Smooth muscle cell (in vitro differentiated cells): ENCODE results near the gene CECR2. TPM values are rescaled to one million over a fixed set of nuclear protein-coding genes. Genes with fewer than 3 reads are reported as not detected.

Source experiments
- DNase-seq: peaks from one replicate; lab custom pipeline; 2025; ENCODE audit not compliant: unreplicated experiment; lab: John Stamatoyannopoulos, UW
- H2AFZ ChIP-seq: fragments of 200-600 bp; sonication (generic); 2 replicates; pipeline ENCODE4 v1.6.0; 2016; ENCODE audit warnings: antibody characterized with exemption, low read depth, mild to moderate bottlenecking
- H3F3A ChIP-seq: fragments of 200-600 bp; sonication (generic); 2 replicates; pipeline ENCODE4 v1.6.0; 2017; ENCODE audit warnings: antibody characterized with exemption, low read depth
- H3K27ac ChIP-seq: fragments of 200-600 bp; sonication (generic); 2 replicates; pipeline ENCODE4 v1.5.1; 2016; ENCODE audit warnings: low read depth, mild to moderate bottlenecking
- H3K27me3 ChIP-seq: fragments of 200-600 bp; sonication (generic); 2 replicates; pipeline ENCODE4 v1.6.1; 2016; ENCODE audit warnings: low read depth, mild to moderate bottlenecking
- H3K36me3 ChIP-seq: fragments of 200-600 bp; sonication (generic); 2 replicates; pipeline ENCODE4 v1.5.1; 2016; ENCODE audit warnings: low read depth
- H3K4me1 ChIP-seq: fragments of 200-600 bp; sonication (generic); 2 replicates; pipeline ENCODE4 v1.5.1; 2016; ENCODE audit warnings: low read depth
- H3K4me2 ChIP-seq: fragments of 200-600 bp; sonication (generic); 2 replicates; pipeline ENCODE4 v1.6.0; 2016; ENCODE audit warnings: mild to moderate bottlenecking
- H3K4me3 ChIP-seq: fragments of 200-600 bp; sonication (generic); 2 replicates; pipeline ENCODE4 v1.5.1; 2016; ENCODE audit warnings: mild to moderate bottlenecking
- H3K79me2 ChIP-seq: fragments of 200-600 bp; sonication (generic); 2 replicates; pipeline ENCODE4 v1.6.0; 2016; ENCODE audit warnings: low read depth, mild to moderate bottlenecking
- H3K9ac ChIP-seq: fragments of 200-600 bp; sonication (generic); 2 replicates; pipeline ENCODE4 v1.6.0; 2016; ENCODE audit warnings: low read depth
- H3K9me3 ChIP-seq: fragments of 200-600 bp; sonication (generic); replicated peaks from 2 replicates; pipeline ENCODE4 v1.5.1; 2016; ENCODE audit warnings: low read depth
- H4K20me1 ChIP-seq: fragments of 200-600 bp; sonication (generic); 2 replicates; pipeline ENCODE4 v1.6.0; 2016; ENCODE audit warnings: low read depth
- WGBS: methylation state at CpG from one replicate; pipeline ENCODE4 v1.1.7; 2016; ENCODE audit warnings: low lambda C conversion rate; 5-methylcytosine and 5-hydroxymethylcytosine counted together
- polyA plus RNA-seq: library from polyadenylated mRNA; unstranded; fragments of >200 nt; fragmentation: Nextera tagmentation; extraction: Ambion mirVana; gene quantifications from 2 replicates; pipeline ENCODE4 v1.2.1, GENCODE V29; 2016
- total RNA-seq: library from RNA; depleted of rRNA; stranded (reverse); fragments of >200 nt; gene quantifications from 2 replicates; pipeline ENCODE4 v1.2.3, GENCODE V29; 2014
- TF ChIP-seq, protein P1 (sequence below): fragments of 200-600 bp; sonication (generic); IDR thresholded peaks from 2 replicates; pipeline ENCODE4 v1.5.1; 2017; ENCODE audit warnings: borderline replicate concordance, mild to moderate bottlenecking, antibody characterized with exemption; ENCODE audit not compliant: insufficient read depth, poor library complexity, severe bottlenecking

Gene CECR2
- total and polyA plus RNA-seq, 2 experiments from 2014 or later: 1.4 to 2.8 TPM

DNA sequence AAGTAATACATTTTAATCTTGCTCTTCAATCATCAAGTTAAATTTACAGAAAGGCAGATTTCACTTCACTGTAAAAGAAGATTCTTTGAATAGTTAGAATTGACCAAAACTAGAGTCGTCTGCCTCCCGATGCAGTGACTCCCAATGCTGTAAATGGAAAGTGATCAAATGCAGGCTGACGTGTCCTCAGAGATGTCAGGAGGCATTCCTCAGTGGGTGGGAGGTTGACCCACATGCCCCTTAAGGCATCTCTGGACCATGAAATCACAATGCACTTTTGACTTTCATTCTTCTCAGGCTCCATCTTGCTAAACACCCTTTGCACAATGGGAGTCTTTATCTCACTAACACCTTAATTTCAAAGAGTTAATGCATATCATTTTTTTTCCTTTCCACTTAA, 19.0 kb upstream of the CECR2 start:
- H3K4me1 ChIP-seq: no peaks in the 10 kb centered on the region
- WGBS: 63% methylated on average over 3 of the region's 3 CpGs
- H3K36me3 ChIP-seq: no peaks in the 10 kb centered on the region

DNA sequence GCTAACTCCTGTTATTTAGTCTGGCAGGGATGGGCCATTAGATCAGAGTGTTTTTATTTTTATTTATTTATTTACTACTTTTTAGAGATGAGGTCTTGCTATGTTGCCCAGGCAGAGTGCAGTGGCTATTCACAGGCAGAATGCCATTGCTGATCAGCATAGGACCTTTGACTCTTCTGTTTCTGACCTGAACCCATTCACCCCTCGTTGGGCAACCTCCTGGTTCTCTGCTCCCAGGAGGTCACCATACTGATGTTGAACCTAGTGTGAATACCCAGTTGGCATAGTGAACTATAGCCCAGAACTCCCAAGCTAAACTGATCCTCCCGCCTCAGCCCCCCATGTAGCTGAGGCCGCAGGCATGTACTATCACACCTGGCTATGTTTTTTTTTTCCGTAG, 16.5 kb upstream of the CECR2 start:
- WGBS: 96% methylated on average over 4 of the region's 4 CpGs
- Histone ChIP-seq H3K4me1 (no peaks in the 10 kb centered on the region), H3K9me3 (no peaks in the 10 kb centered on the region), H3K27ac (no peak overlapping the region), H3K4me3 (no peak overlapping the region), H3K36me3 (no peaks in the 10 kb centered on the region), H3K9ac (no peak overlapping the region), H3F3A (no peaks in the 10 kb centered on the region), H2AFZ (no peak overlapping the region), H3K27me3 (no peaks in the 10 kb centered on the region), H3K4me2 (no peak overlapping the region), H4K20me1 (no peaks in the 10 kb centered on the region), H3K79me2 (no peaks in the 10 kb centered on the region)
- TF ChIP-seq, protein P1, sequence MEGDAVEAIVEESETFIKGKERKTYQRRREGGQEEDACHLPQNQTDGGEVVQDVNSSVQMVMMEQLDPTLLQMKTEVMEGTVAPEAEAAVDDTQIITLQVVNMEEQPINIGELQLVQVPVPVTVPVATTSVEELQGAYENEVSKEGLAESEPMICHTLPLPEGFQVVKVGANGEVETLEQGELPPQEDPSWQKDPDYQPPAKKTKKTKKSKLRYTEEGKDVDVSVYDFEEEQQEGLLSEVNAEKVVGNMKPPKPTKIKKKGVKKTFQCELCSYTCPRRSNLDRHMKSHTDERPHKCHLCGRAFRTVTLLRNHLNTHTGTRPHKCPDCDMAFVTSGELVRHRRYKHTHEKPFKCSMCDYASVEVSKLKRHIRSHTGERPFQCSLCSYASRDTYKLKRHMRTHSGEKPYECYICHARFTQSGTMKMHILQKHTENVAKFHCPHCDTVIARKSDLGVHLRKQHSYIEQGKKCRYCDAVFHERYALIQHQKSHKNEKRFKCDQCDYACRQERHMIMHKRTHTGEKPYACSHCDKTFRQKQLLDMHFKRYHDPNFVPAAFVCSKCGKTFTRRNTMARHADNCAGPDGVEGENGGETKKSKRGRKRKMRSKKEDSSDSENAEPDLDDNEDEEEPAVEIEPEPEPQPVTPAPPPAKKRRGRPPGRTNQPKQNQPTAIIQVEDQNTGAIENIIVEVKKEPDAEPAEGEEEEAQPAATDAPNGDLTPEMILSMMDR: no peak
- no peak for DNase-seq

More for the DNA sequence above, 19.0 kb upstream of the CECR2 start:
- H3K9ac ChIP-seq: no peak overlapping the region
- H3K9me3 ChIP-seq: no peaks in the 10 kb centered on the region
- no peak overlapping the region for H3K27ac ChIP-seq
- no peak overlapping the region for H3K4me3 ChIP-seq
- no peaks in the 10 kb centered on the region for H3F3A ChIP-seq
- no peak overlapping the region for H3K4me2 ChIP-seq
- H4K20me1 ChIP-seq: no peaks in the 10 kb centered on the region
- no peaks in the 10 kb centered on the region for H3K79me2 ChIP-seq
- TF ChIP-seq, protein P1: no peak
- no peaks in the 10 kb centered on the region for H3K27me3 ChIP-seq
- no peak for DNase-seq
- H2AFZ ChIP-seq: no peak overlapping the region

DNA sequence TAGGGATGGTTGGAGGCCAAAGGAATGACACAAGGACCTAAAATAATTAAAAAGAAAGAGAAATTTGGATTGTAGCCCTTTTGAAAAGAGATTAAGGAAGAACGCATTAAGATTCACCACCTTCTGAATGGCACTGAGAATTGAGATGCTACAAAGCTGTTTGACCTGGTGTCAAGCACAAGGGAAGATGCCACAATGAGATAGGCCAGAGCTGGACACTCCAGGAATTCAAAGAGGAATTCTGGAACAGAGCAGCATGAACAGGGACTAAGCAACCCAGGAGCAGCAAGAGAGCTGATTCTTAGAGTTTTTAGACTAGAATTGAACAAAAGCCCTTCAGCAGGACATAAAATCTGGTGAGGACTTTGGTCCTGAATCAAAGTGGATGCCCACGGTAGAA, 11.6 kb upstream of the CECR2 start:
- Histone ChIP-seq H3K9ac (no peak overlapping the region), H3K4me1 (no peaks in the 10 kb centered on the region), H3F3A (no peaks in the 10 kb centered on the region), H3K4me2 (no peak overlapping the region), H2AFZ (no peak overlapping the region), H3K9me3 (no peaks in the 10 kb centered on the region), H4K20me1 (no peaks in the 10 kb centered on the region), H3K36me3 (no peaks in the 10 kb centered on the region), H3K27ac (no peak overlapping the region), H3K27me3 (no peaks in the 10 kb centered on the region), H3K4me3 (no peak overlapping the region), H3K79me2 (no peaks in the 10 kb centered on the region)
- no peak for DNase-seq
- WGBS: 94% methylated on average over 2 of the region's 2 CpGs
- TF ChIP-seq, protein P1: no peak

DNA sequence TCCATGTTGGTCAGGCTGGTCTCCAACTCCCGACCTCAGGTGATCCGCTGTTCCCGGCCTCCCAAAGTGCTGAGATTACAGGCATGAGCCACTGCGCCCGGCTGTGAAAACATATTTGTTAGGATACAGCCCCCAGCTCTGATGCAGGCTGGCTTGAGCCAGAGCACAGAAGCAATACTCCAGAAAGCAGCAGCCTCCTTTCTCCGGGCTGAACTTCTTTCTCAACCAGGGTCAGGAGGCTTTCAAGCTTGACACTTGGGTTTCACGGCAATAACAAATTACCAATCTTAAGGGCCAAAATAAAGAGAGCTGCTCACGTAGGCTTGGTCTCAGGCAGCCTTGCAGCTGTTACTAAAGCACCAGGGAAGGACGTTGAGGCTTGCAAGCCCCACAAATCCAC, 10.8 kb upstream of the CECR2 start:
- DNase-seq: no peak
- TF ChIP-seq, protein P1: no peak
- Histone ChIP-seq H3K4me1 (no peaks in the 10 kb centered on the region), H3K9me3 (no peaks in the 10 kb centered on the region), H3K9ac (no peak overlapping the region), H3F3A (no peaks in the 10 kb centered on the region), H4K20me1 (no peaks in the 10 kb centered on the region), H3K79me2 (no peaks in the 10 kb centered on the region), H3K4me2 (no peak overlapping the region), H2AFZ (no peak overlapping the region), H3K27ac (no peak overlapping the region), H3K27me3 (no peaks in the 10 kb centered on the region), H3K4me3 (no peak overlapping the region), H3K36me3 (no peaks in the 10 kb centered on the region)
- 89% methylated on average over 9 of the region's 9 CpGs for WGBS
